Activated CD4-positive, alpha-beta T cell treated with anti-CD3 and anti-CD28 coated beads for 4 hours (primary cell): ENCODE measurements around the gene MESP2.

ENCODE experiments used
- DNase-seq, 2 donors: peaks; one replicate each; pipeline ENCODE4 v3.0.0-alpha.2; 2020

Gene MESP2, protein sequence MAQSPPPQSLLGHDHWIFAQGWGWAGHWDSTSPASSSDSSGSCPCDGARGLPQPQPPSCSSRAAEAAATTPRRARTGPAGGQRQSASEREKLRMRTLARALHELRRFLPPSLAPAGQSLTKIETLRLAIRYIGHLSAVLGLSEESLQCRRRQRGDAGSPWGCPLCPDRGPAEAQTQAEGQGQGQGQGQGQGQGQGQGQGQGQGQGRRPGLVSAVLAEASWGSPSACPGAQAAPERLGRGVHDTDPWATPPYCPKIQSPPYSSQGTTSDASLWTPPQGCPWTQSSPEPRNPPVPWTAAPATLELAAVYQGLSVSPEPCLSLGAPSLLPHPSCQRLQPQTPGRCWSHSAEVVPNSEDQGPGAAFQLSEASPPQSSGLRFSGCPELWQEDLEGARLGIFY

DNA sequence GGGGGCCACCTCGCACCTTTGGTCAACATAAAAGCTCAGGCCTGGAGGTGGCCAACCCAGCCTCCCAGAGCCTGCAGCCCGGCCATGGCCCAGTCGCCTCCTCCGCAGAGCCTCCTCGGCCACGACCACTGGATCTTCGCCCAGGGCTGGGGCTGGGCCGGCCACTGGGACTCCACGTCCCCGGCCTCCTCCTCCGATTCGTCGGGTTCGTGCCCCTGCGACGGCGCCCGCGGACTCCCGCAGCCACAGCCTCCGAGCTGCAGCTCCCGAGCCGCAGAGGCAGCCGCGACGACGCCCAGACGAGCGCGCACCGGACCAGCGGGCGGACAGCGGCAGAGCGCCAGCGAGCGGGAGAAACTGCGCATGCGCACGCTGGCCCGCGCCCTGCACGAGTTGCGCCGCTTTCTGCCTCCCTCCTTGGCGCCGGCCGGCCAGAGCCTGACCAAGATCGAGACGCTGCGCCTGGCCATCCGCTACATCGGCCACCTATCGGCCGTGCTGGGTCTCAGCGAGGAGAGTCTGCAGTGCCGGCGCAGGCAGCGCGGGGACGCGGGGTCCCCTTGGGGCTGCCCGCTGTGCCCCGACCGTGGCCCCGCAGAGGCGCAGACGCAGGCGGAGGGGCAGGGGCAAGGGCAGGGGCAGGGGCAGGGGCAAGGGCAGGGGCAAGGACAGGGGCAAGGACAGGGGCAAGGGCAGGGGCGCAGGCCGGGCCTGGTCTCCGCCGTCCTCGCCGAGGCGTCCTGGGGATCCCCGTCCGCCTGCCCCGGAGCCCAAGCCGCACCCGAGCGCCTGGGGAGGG lies at the start of gene MESP2:
MESP2 (plus strand) TSS at position 59 of the 799 bp plus-strand sequence; CDS start at position 85, 26 bp downstream.
- peak; percentile 30 to 45 for DNase-seq

GRCh38 chr15:89728254-89728653 lies 47.9 kb upstream of the MESP2 start:
- DNase-seq = no peak

DNA sequence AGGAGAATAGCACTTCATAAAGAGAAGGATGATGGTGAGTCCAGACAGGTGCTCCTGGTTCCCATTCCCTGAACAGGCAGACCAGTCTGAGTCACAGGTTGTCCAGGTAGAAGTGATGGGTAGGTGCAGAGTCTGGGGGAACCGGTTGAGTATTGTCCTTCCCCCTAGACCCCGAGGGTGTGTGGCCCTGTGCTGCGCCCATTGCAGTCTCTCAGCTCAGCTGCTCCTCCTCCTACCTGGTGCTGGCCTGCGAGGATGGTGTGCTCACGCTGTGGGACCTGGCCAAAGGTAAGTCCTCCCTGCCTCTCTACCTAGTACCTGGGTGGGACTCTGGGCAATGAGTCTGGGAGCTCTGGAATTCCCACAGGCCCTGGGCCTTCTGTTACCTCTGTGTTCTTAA lies 44.9 kb upstream of the MESP2 start:
- DNase-seq = no peak

DNA sequence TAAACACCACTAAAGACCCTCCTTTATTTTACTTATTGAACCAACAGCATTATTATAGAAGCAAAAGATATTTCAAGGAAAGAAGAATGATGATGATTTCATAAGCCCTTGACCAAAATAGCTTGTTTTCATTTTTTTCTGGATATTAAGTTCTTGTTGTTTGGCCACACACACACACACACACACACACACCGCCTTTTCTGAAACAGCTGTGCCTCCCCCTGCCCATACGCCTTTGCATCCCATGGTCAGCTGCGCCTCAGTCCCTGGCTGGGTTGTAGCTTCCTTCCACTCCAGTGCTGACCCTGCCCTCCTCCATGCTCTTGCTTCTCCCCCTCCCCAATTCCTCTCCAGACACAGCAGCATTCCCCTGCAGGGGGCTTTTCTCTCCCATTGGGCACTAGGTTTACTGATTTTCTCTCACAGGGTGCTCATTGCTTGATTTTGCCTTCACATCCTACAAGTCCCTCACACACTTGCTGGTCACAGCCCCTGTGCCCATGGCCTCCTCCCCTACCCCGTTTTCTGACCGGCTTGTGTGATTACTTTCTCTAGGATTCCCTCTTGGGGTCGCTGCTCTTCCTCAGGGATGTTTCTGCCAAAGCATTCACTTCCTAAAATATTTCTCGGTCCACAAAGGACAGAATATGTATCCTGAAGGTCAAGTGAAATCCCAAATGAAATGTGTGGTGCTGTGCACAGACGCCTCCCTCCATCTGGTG lies 43.5 kb upstream of the MESP2 start:
- DNase-seq = no peak

- no peak for DNase-seq
Observed at GRCh38 chr15:89735773-89736172, 40.4 kb upstream of the MESP2 start.

DNA sequence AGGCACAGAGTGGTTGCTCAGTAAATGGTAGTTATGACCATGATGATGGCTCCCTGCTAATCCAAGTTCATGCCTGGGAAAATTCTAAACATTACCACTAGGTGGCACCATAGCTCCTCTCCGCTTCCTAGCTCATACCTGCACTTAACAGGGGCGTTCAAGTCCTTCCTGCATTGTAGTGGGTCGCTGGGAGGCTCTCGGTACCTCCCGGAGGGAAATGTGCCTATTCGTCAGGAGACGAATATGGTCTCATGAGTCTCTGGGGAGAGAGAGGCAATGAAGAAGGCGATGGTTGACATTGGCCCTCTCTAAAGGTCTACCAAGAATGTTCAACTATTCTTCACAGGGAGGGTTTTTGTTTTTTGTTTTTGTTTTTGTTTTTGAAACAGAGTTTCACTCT lies 36.0 kb upstream of the MESP2 start:
- DNase-seq = peak; percentile 51 to 66

- DNase-seq = no peak
Observed at GRCh38 chr15:89743011-89743410, 33.1 kb upstream of the MESP2 start.

GRCh38 chr15:89743594-89743993 lies 32.5 kb upstream of the MESP2 start:
- DNase-seq = no peak

- DNase-seq = no peak
Observed at GRCh38 chr15:89745131-89745530, 31.0 kb upstream of the MESP2 start.

DNA sequence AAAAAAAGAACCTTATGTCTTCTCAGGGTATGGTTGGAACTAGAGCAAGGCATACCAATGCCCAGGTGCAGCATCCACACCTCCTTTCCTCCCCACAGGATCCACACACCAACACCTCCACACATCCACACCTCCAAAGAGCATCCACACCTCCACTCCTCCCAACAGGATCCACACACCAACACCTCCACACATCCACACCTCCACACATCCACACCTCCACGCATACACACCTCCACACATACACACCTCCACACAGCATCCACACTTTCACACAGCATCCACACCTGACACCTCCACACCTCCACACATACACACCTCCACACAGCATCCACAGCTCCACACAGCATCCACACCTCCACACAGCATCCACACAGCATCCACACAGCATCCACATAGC lies 30.4 kb upstream of the MESP2 start:
- no peak for DNase-seq

DNA sequence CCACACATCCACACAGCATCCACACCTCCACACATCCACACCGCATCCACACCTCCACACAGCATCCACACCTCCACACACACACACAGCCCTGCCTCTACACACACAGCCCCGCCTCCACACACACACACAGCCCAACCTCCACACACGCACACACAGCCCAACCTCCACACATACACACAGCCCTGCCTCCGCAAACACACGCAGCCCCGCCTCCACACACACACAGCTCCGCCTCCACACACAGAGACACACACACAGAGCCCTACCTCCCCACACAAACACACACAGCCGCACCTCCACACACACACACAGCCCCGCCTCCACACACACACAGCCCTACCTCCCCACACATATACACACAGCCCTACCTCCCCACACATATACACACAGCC lies 29.7 kb upstream of the MESP2 start:
- DNase-seq = no peak

- DNase-seq = no peak
Observed at GRCh38 chr15:89747708-89748682, 28.1 kb upstream of the MESP2 start.

GRCh38 chr15:89749054-89749453 lies 27.1 kb upstream of the MESP2 start:
- no peak for DNase-seq

DNA sequence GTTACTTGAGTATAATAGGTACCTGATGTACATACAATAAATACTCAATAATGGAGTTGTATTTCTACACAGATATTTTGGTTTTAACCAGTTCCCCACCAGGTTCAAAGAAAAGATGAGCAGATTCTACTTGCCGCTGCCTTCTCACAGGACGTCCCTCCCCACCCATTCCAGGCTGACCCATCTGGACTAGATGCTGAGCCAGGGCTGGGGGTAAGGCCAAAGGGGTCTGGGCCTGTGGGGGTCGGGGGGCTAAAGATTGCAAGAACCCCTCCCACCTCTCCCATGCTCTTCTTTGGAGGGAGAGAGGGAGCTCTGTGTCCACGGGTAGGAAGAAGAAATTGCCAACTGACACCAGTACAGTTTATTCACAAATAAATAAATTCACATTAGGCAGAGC lies 26.6 kb upstream of the MESP2 start:
- no peak for DNase-seq

GRCh38 chr15:89749951-89750559 lies 26.1 kb upstream of the MESP2 start:
- DNase-seq = no peak

DNA sequence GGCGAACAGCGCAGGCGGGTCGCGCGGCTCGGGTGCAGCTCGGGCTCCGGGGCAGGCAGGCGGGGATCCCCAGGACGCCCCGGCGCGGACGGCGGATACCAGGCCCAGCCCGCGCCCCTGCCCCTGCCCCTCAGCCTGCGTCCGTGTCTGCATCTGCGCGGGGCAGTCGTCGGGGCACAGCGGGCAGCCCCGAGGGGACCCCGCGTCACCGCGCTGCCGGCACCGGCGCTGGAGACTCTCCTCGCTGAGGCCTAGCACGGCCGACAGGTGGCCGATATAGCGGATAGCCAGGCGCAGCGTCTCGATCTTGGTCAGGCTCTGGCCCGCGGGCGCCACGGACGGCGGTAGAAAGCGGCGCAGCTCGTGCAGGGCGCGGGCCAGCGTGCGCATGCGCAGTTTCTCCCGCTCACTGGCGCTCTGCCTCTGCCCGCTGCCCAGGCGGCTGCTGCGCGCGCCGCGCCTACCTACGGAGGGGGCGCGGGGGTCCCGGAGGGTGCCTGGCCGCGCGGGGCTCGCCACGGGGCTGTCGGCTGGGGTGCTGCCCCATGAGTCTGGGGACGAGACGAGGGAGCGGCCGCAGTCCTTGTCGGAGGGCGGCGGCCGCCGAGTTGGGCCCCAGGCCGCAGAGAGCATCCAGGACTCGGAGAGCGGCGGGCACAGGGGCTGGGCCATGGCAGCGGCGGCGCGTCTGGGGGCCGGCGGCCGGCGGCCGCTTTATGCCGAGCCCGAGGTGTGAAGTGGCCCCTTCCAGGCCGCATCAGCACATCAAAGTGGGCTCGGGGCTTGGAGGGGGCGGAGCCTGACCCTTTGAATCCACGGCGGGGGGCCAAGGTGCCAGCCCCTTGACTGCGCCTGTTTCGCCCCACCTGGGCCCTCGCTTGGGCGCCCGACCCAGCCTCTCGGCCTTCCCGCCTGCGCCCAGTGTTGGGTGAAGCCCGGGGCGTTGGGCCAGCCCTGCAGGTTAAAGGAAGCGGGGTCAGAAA lies 25.3 kb upstream of the MESP2 start, which contains the start of gene MESP1:
MESP1 (minus strand) TSS at position 690 of the 983 bp plus-strand sequence; CDS start at position 672, 18 bp downstream.
- peak; percentile 82 to 87 for DNase-seq

GRCh38 chr15:89751748-89752147 lies 24.4 kb upstream of the MESP2 start:
- DNase-seq = no peak

GRCh38 chr15:89753855-89754254 lies 22.3 kb upstream of the MESP2 start:
- DNase-seq = no peak

DNA sequence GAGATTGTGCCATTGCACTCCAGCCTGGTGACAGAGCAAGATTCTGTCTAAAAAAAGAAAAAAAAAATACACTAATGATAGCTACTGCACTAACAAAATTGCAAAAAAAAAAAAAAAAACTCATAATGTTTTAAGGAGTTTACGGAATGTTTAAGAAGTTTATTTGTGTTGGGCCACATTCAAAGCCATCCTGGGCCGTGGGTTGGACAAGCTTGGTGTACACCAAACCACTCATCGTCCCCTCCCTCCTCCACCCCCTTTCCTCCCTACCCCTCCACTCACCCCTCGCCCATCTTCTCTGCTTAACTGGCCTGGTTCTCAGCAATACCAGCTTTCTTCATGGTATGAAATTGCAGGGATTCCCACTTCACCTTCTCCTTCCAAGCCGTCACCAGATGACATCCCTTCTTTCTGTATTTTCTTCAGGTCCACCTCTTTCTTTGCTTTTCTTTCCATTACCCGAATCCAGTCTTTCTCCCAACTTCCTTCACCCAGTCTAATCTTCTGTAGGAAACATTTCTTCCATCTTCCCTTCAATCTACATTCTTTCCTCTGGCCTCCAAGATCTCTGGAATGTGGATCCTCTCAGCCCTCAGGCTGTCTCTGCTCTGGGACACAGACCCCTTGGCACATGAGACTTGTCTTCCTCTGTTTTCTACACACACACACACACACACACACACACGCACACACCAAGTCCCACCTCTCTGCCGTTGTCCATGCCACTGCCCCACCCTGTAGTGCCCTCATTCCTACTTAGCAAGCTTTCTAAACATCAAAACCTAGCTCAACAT lies 21.6 kb upstream of the MESP2 start:
- no peak for DNase-seq
